GM20000 (cell line): ENCODE results near the gene RNF214.

Experiments used
- DNase-seq: peaks from one replicate; pipeline ENCODE4 v3.0.0; 2012; ENCODE audit warnings: low spot score
- TF ChIP-seq, protein P1 (sequence below): IDR thresholded peaks from 2 replicates; pipeline ENCODE4 v1.5.1; 2012; ENCODE audit warnings: mild to moderate bottlenecking, control low read depth; ENCODE audit errors: extremely low read depth, missing control alignments

RNF214 gene

DNA sequence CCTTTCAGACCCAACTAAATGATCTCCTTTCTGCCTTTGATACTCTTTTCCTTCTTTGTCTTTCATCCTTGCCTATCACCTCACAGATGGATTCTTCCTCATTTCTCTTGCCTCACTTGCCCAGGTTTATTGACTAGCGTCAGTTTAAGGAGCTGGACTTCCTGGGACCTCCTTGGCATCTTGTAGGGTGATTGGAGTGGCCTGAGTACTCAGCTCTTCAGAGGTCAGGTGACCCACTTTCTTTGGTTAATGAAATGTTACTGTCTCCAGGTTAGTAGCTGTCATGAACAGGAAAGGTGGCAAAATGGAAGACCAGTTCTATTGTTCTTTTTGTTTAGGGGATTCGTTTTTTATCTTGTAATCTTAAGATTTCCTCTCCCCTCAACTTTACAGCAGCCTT is 54.1 kb downstream of the RNF214 start:
- TF ChIP-seq, protein P1, sequence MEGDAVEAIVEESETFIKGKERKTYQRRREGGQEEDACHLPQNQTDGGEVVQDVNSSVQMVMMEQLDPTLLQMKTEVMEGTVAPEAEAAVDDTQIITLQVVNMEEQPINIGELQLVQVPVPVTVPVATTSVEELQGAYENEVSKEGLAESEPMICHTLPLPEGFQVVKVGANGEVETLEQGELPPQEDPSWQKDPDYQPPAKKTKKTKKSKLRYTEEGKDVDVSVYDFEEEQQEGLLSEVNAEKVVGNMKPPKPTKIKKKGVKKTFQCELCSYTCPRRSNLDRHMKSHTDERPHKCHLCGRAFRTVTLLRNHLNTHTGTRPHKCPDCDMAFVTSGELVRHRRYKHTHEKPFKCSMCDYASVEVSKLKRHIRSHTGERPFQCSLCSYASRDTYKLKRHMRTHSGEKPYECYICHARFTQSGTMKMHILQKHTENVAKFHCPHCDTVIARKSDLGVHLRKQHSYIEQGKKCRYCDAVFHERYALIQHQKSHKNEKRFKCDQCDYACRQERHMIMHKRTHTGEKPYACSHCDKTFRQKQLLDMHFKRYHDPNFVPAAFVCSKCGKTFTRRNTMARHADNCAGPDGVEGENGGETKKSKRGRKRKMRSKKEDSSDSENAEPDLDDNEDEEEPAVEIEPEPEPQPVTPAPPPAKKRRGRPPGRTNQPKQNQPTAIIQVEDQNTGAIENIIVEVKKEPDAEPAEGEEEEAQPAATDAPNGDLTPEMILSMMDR, result no peak
- no peak for DNase-seq

DNA sequence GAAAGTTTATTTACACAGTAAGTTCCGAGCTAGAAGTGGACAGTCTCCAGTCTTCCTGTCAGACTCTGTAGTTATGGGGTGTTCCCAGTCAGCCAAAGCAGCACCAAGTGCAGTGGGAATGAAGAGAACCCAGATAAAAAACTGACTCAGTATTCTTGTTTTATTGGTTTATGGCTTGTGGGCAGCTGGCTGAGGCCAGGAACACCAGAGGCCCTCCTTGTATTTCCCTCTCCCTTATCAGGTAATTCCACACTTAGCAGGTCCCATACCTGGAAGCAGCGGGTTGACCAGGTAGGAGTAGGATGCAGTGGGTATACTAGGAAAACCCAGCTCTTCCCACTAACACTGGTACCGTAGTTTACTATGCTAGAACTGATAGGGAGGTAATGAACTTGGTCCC is 55.2 kb downstream of the RNF214 start:
- TF ChIP-seq, protein P1, result no peak
- DNase-seq, result no peak

DNA sequence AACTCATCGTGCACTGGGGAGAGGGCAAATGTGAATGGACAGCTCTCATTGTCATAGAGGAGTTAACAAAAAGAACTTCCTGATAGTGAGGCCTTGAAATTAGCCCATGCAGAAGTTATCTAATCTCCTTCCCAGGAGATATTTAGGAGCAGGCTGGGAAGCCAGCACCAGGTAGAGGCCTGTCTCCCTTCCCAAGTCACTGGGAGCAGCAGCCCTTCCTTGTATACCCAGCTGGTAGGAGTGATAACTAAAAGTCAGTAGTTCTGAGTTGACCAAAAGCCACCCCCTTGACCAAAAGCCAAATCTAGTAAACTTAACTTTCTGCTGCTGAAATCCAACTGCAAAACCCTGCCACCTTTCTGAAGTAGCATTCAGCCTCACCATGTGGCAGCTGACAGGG is 57.3 kb downstream of the RNF214 start:
- no peak for DNase-seq
- TF ChIP-seq, protein P1, result no peak

DNA sequence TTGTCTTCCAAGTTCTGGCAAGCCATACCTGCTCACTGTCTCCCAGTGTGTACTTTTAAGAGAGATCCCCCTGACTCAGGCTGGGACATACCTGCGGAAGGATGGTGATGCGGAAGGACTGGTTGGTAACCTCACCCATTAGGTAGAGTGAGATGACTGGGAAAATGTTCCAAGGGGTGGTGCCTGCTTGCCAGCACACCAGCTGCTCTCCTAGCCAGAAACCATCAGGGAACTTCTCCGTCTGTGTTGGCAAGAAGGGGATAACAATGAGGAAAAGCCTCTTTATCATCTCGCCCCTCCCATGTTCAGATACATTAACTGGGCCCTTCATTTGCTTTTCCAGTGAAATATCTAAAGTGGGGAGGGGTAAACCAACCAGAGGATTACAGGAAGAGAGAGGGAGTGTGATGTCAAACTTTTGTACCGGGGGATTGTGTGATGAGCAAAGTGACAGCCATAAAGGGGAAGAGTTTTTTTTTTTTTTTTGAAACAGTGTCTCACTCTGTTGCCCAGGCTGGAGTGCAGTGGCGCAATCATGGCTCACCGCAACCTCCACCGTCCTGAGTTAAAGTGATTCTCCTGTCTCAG is 58.4 kb downstream of the RNF214 start, which contains the start of gene BACE1-AS:
TSS of gene BACE1-AS (plus strand) at position 538 of the 588 bp plus-strand sequence.
- no peak for DNase-seq
- TF ChIP-seq, protein P1, result no peak

DNA sequence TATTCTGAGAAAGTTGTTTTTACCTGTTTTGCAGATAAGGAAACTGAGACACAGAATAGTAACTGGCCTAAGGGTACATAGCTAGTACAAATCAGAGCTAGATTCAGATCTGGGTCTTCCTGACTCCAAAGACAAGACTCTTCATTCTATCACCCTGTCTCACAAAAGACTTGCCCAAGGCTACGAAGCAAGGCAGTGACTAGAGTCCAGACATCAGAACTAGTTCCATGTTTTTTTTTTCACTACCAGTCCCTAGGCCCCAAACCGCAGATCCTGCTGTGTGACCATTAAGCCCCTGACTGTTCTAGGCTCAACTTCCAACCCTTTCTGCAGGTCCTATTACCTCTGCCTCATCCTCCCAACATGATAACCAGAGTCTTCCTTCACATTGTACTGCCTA is 60.1 kb downstream of the RNF214 start:
- no peak for DNase-seq
- TF ChIP-seq, protein P1, result no peak

DNA sequence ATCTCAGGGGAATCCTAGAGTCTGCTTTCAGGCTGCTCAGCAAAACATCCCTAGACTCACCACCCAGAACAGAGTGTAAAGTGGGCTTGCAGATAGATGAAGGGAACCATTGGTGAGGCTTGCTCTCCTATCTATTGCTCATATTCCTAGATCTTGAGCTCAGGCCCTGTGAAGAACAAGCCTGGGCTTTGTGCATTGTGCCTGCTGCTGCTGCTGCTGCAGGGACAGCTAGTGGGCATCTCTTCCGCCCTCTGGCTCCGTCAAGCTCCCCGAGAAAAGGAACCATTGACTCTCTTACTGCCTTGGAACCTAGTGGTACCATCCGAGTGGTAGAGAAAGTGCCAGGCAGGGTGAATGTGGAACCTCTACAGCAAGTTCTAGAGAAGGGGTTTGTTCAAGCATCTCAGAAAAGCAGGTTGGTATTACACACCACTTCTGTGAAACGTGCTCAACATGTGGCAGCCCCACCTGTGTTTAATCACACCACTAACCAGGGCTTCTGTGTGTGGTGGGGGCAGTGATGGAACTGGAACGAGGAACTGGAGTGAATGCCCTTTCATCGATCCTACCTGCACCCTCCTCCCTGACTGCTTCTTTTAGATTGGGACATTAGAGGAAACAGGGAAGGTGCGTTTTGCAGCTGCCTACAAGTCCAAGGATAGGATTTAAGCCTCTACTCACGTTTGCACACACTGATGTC is 63.1 kb downstream of the RNF214 start:
- DNase-seq, result no peak
- TF ChIP-seq, protein P1, result no peak

DNA sequence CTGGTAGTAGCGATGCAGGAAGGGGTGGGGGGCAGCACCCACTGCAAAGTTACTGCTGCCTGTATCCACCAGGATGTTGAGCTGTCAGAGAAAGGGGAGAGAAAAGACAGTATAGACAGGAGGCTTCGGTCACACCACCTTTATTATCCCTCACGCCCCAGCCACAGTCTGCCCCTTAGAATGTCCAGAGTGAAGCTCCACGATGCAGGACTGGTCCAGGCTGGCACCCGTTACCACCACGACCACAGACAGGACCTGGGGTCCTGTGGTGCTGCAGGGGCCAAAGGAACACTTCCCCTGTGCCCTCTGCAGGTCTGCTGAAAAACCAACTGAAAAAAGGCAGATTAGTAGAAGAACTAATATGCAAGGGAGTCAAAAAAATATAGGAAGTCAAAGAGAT is 64.4 kb downstream of the RNF214 start:
- no peak for DNase-seq
- TF ChIP-seq, protein P1, result no peak
